GM12875 (cell line): Measurements from ENCODE around the gene PKIG.

Experiments
- H3K4me3 ChIP-seq: one replicate; pipeline ENCODE4 v1.5.1; 2011; ENCODE audit warnings: low read depth, low read length, control low read depth
- CTCF ChIP-seq: IDR thresholded peaks from 2 replicates; pipeline ENCODE4 v1.5.1; 2011; ENCODE audit warnings: low read depth, mild to moderate bottlenecking, control low read depth, inconsistent platforms, low read length, moderate library complexity, borderline replicate concordance; ENCODE audit not compliant: insufficient read depth

Gene PKIG

GRCh38 chr20:44630297-44630696 is 47.9 kb downstream of the PKIG start:
- no peak overlapping the region for H3K4me3 ChIP-seq
- no peak for TF ChIP-seq CTCF

GRCh38 chr20:44632103-44632752 is 49.8 kb downstream of the PKIG start:
- TF ChIP-seq CTCF = no peak

GRCh38 chr20:44633187-44633810 is 50.9 kb downstream of the PKIG start:
- H3K4me3 ChIP-seq = no peak overlapping the region
- TF ChIP-seq CTCF = no peak

More at GRCh38 chr20:44632103-44632752, 49.8 kb downstream of the PKIG start:
- H3K4me3 ChIP-seq = no peak overlapping the region

GRCh38 chr20:44633872-44634600 is 51.7 kb downstream of the PKIG start:
- no peak for TF ChIP-seq CTCF
- H3K4me3 ChIP-seq = no peak overlapping the region

- no peak for TF ChIP-seq CTCF
- H3K4me3 ChIP-seq = no peak overlapping the region
These were observed 53.5 kb downstream of the PKIG start for GRCh38 chr20:44635877-44636276.

GRCh38 chr20:44637042-44637441 is 54.7 kb downstream of the PKIG start:
- no peak overlapping the region for H3K4me3 ChIP-seq
- TF ChIP-seq CTCF = no peak
